Memory B cell (primary cell): Measurements from ENCODE around the gene RGPD8.
"Not testable (repeated sequence)": the region's sequence is repeated elsewhere in the genome, so short reads cannot be mapped to it uniquely, and the experiment has no call there.

Source experiments
- ATAC-seq: fragments of 150-1000 bp; cut with Tn5 transposase; 2 replicates; pipeline ENCODE4 v1.10.0; 2021; ENCODE audit warnings: low read depth, mild to moderate bottlenecking, moderate library complexity
- DNase-seq, 2 donors: peaks; one replicate each; pipeline ENCODE4 v3.0.0; 2022; ENCODE audit warnings: low spot score in 2 of 2
- H3K27ac Mint-ChIP-seq: one replicate; pipeline ENCODE4 v1.8.0; 2022; ENCODE audit warnings: mild to moderate bottlenecking, moderate library complexity, mixed read lengths
- H3K27me3 Mint-ChIP-seq: one replicate; pipeline ENCODE4 v1.8.0; 2022; ENCODE audit warnings: mixed read lengths
- H3K36me3 Mint-ChIP-seq: one replicate; pipeline ENCODE4 v1.8.0; 2022; ENCODE audit warnings: mild to moderate bottlenecking, mixed read lengths
- H3K4me1 Mint-ChIP-seq: one replicate; pipeline ENCODE4 v1.8.0; 2022; ENCODE audit warnings: mixed read lengths
- H3K4me3 Mint-ChIP-seq: one replicate; pipeline ENCODE4 v1.8.0; 2022; ENCODE audit warnings: mild to moderate bottlenecking, moderate library complexity, mixed read lengths
- H3K9me3 Mint-ChIP-seq: one replicate; pipeline ENCODE4 v1.8.0; 2022; ENCODE audit warnings: mixed read lengths

RGPD8 gene

DNA sequence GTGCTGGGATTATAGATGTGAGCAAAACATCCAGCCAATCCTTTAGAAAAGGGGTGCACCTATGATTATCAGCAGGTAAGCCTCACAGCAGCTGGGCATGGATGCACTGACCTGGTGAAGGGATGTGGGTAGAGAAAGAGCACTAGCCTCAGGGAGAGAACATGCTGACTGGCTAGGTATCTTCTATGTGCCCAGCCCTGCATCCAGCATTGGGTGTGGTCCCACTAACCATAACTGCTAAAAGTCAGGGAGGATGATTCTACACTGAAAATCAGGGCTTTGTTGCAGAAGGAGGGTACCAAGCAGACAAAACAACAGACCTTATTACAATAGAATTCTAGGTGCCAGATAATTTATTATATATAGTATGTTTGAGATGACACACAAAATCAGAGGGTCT, 21.1 kb upstream of the RGPD8 start:
- no peaks in the 10 kb centered on the region for H3K4me1 Mint-ChIP-seq
- H3K9me3 Mint-ChIP-seq = no peaks in the 10 kb centered on the region
- no peak overlapping the region for H3K4me3 Mint-ChIP-seq
- H3K27ac Mint-ChIP-seq = no peak overlapping the region
- no peaks in the 10 kb centered on the region for H3K36me3 Mint-ChIP-seq
- ATAC-seq (no peak), DNase-seq (no peak)
- peaks cover 5% of the 10 kb centered on the region for H3K27me3 Mint-ChIP-seq

DNA sequence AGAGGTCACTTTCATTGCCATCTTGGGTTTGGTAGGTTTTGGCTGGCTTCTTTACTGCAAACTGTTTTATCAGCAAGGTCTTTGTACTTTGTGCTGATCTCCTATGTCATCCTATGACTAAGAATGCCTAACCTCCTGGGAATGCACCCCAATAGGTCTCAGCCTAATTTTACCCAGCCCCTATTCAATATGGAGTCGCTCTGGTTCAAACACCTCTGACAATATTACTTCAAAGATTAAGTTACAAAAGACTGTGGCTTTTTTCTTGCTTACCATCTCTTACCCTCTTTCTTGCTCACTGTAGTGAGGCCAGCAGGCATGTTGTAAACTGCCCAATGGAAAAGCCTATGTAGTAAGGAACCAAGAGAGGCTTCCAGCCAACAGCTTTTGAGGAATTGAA, 17.9 kb upstream of the RGPD8 start:
- Mint-ChIP-seq H3K27ac (no peak overlapping the region), H3K4me1 (no peaks in the 10 kb centered on the region), H3K27me3 (peaks cover 3% of the 10 kb centered on the region), H3K36me3 (no peaks in the 10 kb centered on the region), H3K4me3 (no peak overlapping the region), H3K9me3 (no peaks in the 10 kb centered on the region)
- ATAC-seq (no peak), DNase-seq (no peak)

- Mint-ChIP-seq H3K4me3 (no peak overlapping the region), H3K27me3 (no peaks in the 10 kb centered on the region), H3K27ac (no peak overlapping the region), H3K36me3 (no peaks in the 10 kb centered on the region), H3K4me1 (no peaks in the 10 kb centered on the region), H3K9me3 (no peaks in the 10 kb centered on the region)
- DNase-seq (no peak), ATAC-seq (no peak)
Measured at GRCh38 chr2:112449854-112450253, 16.4 kb upstream of the RGPD8 start.

GRCh38 chr2:112444256-112444655, 10.8 kb upstream of the RGPD8 start:
- H3K4me1 Mint-ChIP-seq, ATAC-seq, H3K36me3 Mint-ChIP-seq, DNase-seq, H3K9me3 Mint-ChIP-seq, H3K27ac Mint-ChIP-seq, H3K4me3 Mint-ChIP-seq, H3K27me3 Mint-ChIP-seq: not testable (repeated sequence)

GRCh38 chr2:112438603-112439261, 5.3 kb upstream of the RGPD8 start:
- not testable (repeated sequence) for H3K27me3 Mint-ChIP-seq, DNase-seq, H3K27ac Mint-ChIP-seq, H3K9me3 Mint-ChIP-seq, H3K4me3 Mint-ChIP-seq, H3K4me1 Mint-ChIP-seq, H3K36me3 Mint-ChIP-seq, ATAC-seq

GRCh38 chr2:112437405-112437831, 4.0 kb upstream of the RGPD8 start:
- not testable (repeated sequence) for H3K9me3 Mint-ChIP-seq, H3K27ac Mint-ChIP-seq, H3K4me3 Mint-ChIP-seq, DNase-seq, H3K36me3 Mint-ChIP-seq, H3K4me1 Mint-ChIP-seq, H3K27me3 Mint-ChIP-seq, ATAC-seq

- H3K9me3 Mint-ChIP-seq, ATAC-seq, H3K4me1 Mint-ChIP-seq: not testable (repeated sequence)
Measured at GRCh38 chr2:112436993-112437392, 3.5 kb upstream of the RGPD8 start.

GRCh38 chr2:112435716-112436431, 2.4 kb upstream of the RGPD8 start:
- not testable (repeated sequence) for H3K27ac Mint-ChIP-seq, H3K9me3 Mint-ChIP-seq

More at GRCh38 chr2:112436993-112437392, 3.5 kb upstream of the RGPD8 start:
- not testable (repeated sequence) for H3K27me3 Mint-ChIP-seq, H3K4me3 Mint-ChIP-seq, DNase-seq, H3K27ac Mint-ChIP-seq, H3K36me3 Mint-ChIP-seq

GRCh38 chr2:112434890-112435715, 1.7 kb upstream of the RGPD8 start:
- not testable (repeated sequence) for DNase-seq, H3K4me3 Mint-ChIP-seq, H3K27ac Mint-ChIP-seq, ATAC-seq, H3K36me3 Mint-ChIP-seq, H3K9me3 Mint-ChIP-seq, H3K4me1 Mint-ChIP-seq, H3K27me3 Mint-ChIP-seq

More at GRCh38 chr2:112435716-112436431, 2.4 kb upstream of the RGPD8 start:
- DNase-seq, H3K4me1 Mint-ChIP-seq, ATAC-seq, H3K36me3 Mint-ChIP-seq, H3K27me3 Mint-ChIP-seq, H3K4me3 Mint-ChIP-seq: not testable (repeated sequence)

DNA sequence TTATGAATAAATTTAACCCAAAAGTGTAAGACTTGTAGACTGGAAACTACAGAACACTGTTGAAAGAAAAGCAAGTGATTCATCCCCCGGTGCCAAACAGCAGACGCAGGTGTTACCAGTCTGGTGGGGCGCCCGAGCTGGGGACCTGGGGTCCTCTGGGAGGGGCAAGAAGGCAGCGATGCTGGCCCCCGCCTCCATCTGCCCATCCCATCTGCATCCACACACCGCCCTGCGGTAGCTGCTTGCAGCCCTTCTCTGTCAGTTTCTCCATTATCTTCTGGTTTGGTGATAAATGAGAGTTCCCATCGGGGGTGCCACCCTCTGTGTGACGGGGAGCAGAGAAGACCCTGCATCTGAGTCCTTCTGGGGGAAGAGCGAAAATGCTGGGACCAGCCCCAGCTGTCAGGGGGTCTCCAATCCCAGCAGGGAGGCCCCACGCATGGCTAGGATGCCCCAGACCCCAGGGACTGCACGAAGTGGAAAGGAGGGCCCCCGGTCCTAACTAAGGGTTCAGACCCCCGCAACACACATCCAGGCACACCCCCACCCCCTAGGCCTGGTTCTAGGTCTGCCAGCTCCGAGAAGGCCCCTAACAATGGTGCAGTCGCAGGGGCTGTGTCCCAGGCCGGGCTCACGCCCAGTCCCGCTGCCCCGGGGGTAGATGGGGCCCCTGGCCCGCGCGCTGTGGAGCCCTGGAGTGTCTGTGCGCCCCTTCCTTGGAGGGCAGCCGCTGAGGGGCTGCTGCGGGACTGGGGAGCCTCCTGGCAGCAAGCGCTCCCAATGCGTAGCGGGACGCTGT, 686 bp upstream of the RGPD8 start:
- Mint-ChIP-seq H3K27ac (peak overlapping the region; percentile 61), H3K9me3 (no peaks in the 10 kb centered on the region), H3K27me3 (peaks cover 5% of the 10 kb centered on the region), H3K4me3 (no peak overlapping the region), H3K36me3 (no peaks in the 10 kb centered on the region), H3K4me1 (peaks cover 9% of the 10 kb centered on the region)
- DNase-seq (no peak), ATAC-seq (no peak)

DNA sequence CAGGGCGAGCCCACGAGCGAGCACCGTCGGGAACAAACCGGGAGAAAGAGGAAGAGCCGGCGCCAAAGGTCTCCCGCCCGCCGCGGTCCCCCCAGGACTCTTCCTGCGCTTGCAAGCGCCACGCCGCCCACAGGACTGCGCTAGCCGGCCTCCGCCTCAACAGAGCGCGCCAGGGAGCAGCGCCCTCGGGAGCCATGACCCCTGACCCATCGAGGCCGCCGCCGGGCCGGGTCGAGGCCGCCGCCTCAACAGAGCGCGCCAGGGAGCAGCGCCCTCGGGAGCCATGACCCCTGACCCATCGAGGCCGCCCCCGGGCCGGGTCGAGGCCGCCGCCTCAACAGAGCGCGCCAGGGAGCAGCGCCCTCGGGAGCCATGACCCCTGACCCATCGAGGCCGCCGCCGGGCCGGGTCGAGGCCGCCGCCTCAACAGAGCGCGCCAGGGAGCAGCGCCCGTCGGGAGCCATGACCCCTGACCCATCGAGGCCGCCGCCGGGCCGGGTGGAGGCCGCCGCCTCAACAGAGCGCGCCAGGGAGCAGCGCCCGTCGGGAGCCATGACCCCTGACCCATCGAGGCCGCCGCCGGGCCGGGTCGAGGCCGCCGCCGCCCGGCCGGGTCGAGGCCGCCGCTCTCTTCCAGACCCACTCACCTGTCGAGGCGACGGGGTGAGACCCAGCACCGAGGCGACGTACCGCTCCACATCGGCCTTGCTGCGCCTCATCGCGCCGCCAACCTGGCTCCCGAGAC, 538 bp downstream of the RGPD8 start:
- H3K27me3 Mint-ChIP-seq, H3K9me3 Mint-ChIP-seq, DNase-seq, H3K36me3 Mint-ChIP-seq, H3K4me1 Mint-ChIP-seq: not testable (repeated sequence)
- ATAC-seq = peak; percentile 51
- H3K4me3 Mint-ChIP-seq = peak overlapping the region; percentile 80
- H3K27ac Mint-ChIP-seq = peak overlapping the region; percentile 61

- not testable (repeated sequence) for DNase-seq
- H3K4me3 Mint-ChIP-seq = peak overlapping the region; percentile 80
Measured at GRCh38 chr2:112432390-112432734, 1.1 kb downstream of the RGPD8 start.

DNA sequence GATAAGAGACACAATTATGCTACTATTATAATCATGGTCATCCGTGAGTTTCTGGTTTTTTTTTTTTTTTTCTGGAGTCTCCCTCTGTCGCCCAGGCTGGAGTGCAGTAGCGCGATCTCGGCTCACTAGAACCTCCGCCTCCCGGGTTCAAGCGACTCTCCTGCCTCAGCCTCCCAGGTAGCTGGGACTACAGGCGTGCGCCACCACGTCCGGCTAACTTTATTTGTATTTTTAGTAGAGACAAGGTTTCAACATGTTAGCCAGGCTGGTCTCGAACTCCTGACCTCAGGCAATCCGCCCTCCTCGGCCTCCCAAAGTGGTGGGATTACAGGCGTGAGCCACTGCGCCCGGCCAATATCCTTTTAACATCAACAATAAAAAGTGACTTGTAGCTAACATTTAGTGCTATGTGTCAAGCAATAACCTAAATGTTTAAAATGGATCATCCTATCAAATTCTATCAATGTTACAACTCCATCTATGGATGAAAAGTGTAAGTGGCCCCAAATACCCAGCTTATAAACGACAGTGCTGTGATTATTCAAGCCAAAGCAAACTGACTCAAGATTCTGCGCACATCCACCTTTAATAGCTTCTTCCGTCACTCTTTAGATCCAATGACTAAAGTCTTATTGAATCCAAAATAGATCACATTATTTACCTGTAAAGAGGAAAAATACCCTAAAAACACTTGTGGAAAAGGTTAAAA, 1.7 kb downstream of the RGPD8 start:
- peak overlapping the region; percentile 80 for H3K4me3 Mint-ChIP-seq
- H3K9me3 Mint-ChIP-seq, H3K4me1 Mint-ChIP-seq, ATAC-seq, H3K36me3 Mint-ChIP-seq, DNase-seq, H3K27ac Mint-ChIP-seq, H3K27me3 Mint-ChIP-seq: not testable (repeated sequence)

More at GRCh38 chr2:112432390-112432734, 1.1 kb downstream of the RGPD8 start:
- H3K36me3 Mint-ChIP-seq, H3K9me3 Mint-ChIP-seq, H3K4me1 Mint-ChIP-seq, H3K27me3 Mint-ChIP-seq, ATAC-seq: not testable (repeated sequence)
- peak overlapping the region; percentile 41 for H3K27ac Mint-ChIP-seq
